H1 (cell line): Measurements from ENCODE around the gene NET1.

Experiments
- JUND ChIP-seq: IDR thresholded peaks from 2 replicates; pipeline ENCODE4 v1.6.1; 2011; ENCODE audit warnings: mild to moderate bottlenecking, improper control_type of control experiment, low read length
- TAF1 ChIP-seq: IDR thresholded peaks from 2 replicates; pipeline ENCODE4 v1.6.1; 2011; ENCODE audit warnings: mild to moderate bottlenecking, low read depth, low read length
- TF ChIP-seq, protein P1 (sequence below), 3 experiments: IDR thresholded peaks; 1 replicate in 2 of 3; 2 replicates in 1 of 3; pipeline versions ENCODE4 v1.5.1 to v1.6.1; 2011; ENCODE audit warnings: low read length in 3 of 3, mild to moderate bottlenecking in 3 of 3, inconsistent platforms in 2 of 3, low read depth in 1 of 3, moderate library complexity in 1 of 3; ENCODE audit not compliant: insufficient read depth in 1 of 3; ENCODE audit errors: control extremely low read depth in 1 of 3

DNA sequence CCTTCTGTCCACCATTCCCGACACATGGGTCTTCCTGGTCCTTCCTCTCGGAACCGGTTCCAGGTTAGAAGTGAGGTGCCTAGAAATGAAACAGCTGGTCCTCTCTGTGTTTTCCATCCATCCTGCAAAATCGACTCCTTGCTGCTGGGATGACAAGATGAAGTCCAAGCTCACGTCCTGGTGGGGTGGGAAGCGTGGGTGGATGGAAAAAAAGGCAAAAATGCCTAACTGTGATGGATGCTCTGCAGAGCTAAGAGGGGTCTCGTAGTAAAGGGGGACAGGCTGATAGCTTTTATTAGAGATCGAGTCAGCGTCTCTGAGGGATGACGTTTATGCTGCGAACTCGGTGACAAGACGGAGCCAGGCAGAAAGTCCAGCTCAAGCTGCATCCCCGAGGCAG lies 72.9 kb downstream of the NET1 start:
- no peak for TF ChIP-seq TAF1
- TF ChIP-seq, protein P1, sequence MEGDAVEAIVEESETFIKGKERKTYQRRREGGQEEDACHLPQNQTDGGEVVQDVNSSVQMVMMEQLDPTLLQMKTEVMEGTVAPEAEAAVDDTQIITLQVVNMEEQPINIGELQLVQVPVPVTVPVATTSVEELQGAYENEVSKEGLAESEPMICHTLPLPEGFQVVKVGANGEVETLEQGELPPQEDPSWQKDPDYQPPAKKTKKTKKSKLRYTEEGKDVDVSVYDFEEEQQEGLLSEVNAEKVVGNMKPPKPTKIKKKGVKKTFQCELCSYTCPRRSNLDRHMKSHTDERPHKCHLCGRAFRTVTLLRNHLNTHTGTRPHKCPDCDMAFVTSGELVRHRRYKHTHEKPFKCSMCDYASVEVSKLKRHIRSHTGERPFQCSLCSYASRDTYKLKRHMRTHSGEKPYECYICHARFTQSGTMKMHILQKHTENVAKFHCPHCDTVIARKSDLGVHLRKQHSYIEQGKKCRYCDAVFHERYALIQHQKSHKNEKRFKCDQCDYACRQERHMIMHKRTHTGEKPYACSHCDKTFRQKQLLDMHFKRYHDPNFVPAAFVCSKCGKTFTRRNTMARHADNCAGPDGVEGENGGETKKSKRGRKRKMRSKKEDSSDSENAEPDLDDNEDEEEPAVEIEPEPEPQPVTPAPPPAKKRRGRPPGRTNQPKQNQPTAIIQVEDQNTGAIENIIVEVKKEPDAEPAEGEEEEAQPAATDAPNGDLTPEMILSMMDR (IDR thresholded peaks at IDR 0.05; ENCODE audit: control extremely low read depth in 1 of 3, insufficient read depth in 1 of 3, low read depth in 1 of 3, low read length in 3 of 3): no peak
- TF ChIP-seq JUND: no peak
